Measurements from ENCODE around the gene PRRG4. TPM values are rescaled to one million over a fixed set of nuclear protein-coding genes. Genes with fewer than 3 reads are reported as not detected.

Gene PRRG4
- total and polyA plus RNA-seq, 2 donors (not counting 3 experiments of a cell fraction or from before 2014, with no cell fraction given) = 0.09 TPM; not detected in 1

GRCh38 chr11:32796425-32796824, 33.3 kb upstream of the PRRG4 start:
- ChIA-PET CTCF (interaction anchor here (1.3 to 1.7 kb wide), 2 partner anchors 10 to 473 kb away, joined by 4 to 8 read pairs; no protein-coding TSS in a partner anchor), POLR2A (no interaction called here)
- H3K9me3 ChIP-seq (replicated peaks; ENCODE audit: control insufficient read depth, insufficient read depth, low read length) = no peaks in the 10 kb centered on the region
- dilution Hi-C loops (cut with MboI; ENCODE audit: extremely low pct_ligation_motif_present, low sequenced_read_pairs) (no loop called here), intact Hi-C loops (cut with micrococcal nuclease) (no loop called here)
- BruUV-seq (replicated peaks) = no TSS peak
- H3K9ac ChIP-seq (replicated peaks; ENCODE audit: extremely low read depth, insufficient read depth, low read length) = no peak overlapping the region
- no peak for DNase-seq (ENCODE audit: low read depth, low spot score)
- no peaks in the 10 kb centered on the region for H3K36me3 ChIP-seq (ENCODE audit: control insufficient read depth in 2 of 2, extremely low read depth in 1 of 2, insufficient read depth in 2 of 2, low read length in 2 of 2)
- no peaks in the 10 kb centered on the region for H3K4me1 ChIP-seq (ENCODE audit: control insufficient read depth, extremely low read depth, insufficient read depth, low read length)
- no peak for FAIRE-seq
- no peak for TF ChIP-seq FOS (IDR thresholded peaks at IDR 0.05; ENCODE audit: borderline replicate concordance, insufficient read depth, low read length)
- TF ChIP-seq, protein P1, sequence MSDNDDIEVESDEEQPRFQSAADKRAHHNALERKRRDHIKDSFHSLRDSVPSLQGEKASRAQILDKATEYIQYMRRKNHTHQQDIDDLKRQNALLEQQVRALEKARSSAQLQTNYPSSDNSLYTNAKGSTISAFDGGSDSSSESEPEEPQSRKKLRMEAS (IDR thresholded peaks at IDR 0.05; ENCODE audit: insufficient read depth, insufficient read length) = no peak
- TF ChIP-seq JUN (IDR thresholded peaks at IDR 0.05; ENCODE audit: borderline replicate concordance, insufficient read depth, insufficient read length, low read depth) = no peak
- TF ChIP-seq EZH2 (IDR thresholded peaks at IDR 0.05; ENCODE audit: borderline replicate concordance, low read depth, low read length, severe bottlenecking) = no peak
- no peak for TF ChIP-seq GATA2 (IDR thresholded peaks at IDR 0.05; ENCODE audit: insufficient read depth, insufficient read length, low read depth, low read length)
- no peak for TF ChIP-seq POLR2A (IDR thresholded peaks at IDR 0.05; ENCODE audit: low read depth, low read length)
- TF ChIP-seq MYC (IDR thresholded peaks at IDR 0.05; ENCODE audit: low read depth, low read length) = no peak
- no peak for TF ChIP-seq POLR2AphosphoS5 (IDR thresholded peaks at IDR 0.05; ENCODE audit: insufficient read depth, low read depth, low read length)
- TF ChIP-seq CTCF (IDR thresholded peaks at IDR 0.05; ENCODE audit: extremely low read depth in 1 of 2, insufficient read depth in 1 of 2, low read depth in 1 of 2, low read length in 2 of 2) = no peak
- peaks cover 3 to 9% of the 10 kb centered on the region in 2 experiments for H3K27me3 ChIP-seq (ENCODE audit: control insufficient read depth in 2 of 2, insufficient read depth in 2 of 2, low read length in 2 of 2)
- H3K4me3 ChIP-seq (replicated peaks in 1 of 3; ENCODE audit: insufficient read depth in 1 of 3, low read depth in 1 of 3, low read length in 3 of 3) = no peak overlapping the region
- H3K9me1 ChIP-seq (replicated peaks; ENCODE audit: control insufficient read depth, extremely low read depth, insufficient read depth, low read length) = no peaks in the 10 kb centered on the region
- no peak overlapping the region for H2AFZ ChIP-seq (ENCODE audit: low read depth, low read length)
- no peaks in the 10 kb centered on the region for H4K20me1 ChIP-seq (replicated peaks; ENCODE audit: control insufficient read depth, extremely low read depth, insufficient read depth, low read length)
- H3K4me2 ChIP-seq (ENCODE audit: insufficient read depth, low read length) = no peak overlapping the region
- H3K27ac ChIP-seq (ENCODE audit: insufficient read depth, low read depth, low read length) = no peak overlapping the region
- no peaks in the 10 kb centered on the region for H3K79me2 ChIP-seq (ENCODE audit: control insufficient read depth, insufficient read depth, low read length)
